H9 (cell line): Measurements from ENCODE around the gene MICAL3. TPM values are rescaled to one million over a fixed set of nuclear protein-coding genes. Genes with fewer than 3 reads are reported as not detected.

Experiments used
- DNase-seq: peaks from one replicate; pipeline ENCODE4 v3.0.0-alpha.2; 2017
- H2AFZ ChIP-seq: one replicate; pipeline ENCODE4 v1.6.1; 2013; ENCODE audit warnings: mild to moderate bottlenecking, low read length, control low read depth, moderate library complexity
- H2AK5ac ChIP-seq: 2 replicates; pipeline ENCODE4 v1.6.1; 2013; ENCODE audit warnings: low read length, control low read depth, mixed read lengths; ENCODE audit not compliant: insufficient read length
- H2BK120ac ChIP-seq: one replicate; pipeline ENCODE4 v1.6.1; 2013; ENCODE audit warnings: low read depth, mild to moderate bottlenecking, low read length, control low read depth, inconsistent platforms; ENCODE audit not compliant: poor library complexity, severe bottlenecking
- H2BK12ac ChIP-seq: 2 replicates; pipeline ENCODE4 v1.6.1; 2013; ENCODE audit warnings: low read length, control low read depth, mixed read lengths, low read depth; ENCODE audit not compliant: insufficient read length
- H2BK15ac ChIP-seq: 2 replicates; pipeline ENCODE4 v1.6.1; 2013; ENCODE audit warnings: low read depth, low read length, control low read depth
- H2BK20ac ChIP-seq: one replicate; pipeline ENCODE4 v1.6.1; 2013; ENCODE audit warnings: low read depth, mild to moderate bottlenecking, low read length, control low read depth, inconsistent platforms; ENCODE audit not compliant: poor library complexity, severe bottlenecking
- H2BK5ac ChIP-seq: 2 replicates; pipeline ENCODE4 v1.6.1; 2013; ENCODE audit warnings: low read length, control low read depth, mixed read lengths; ENCODE audit not compliant: insufficient read length
- H3K14ac ChIP-seq: 2 replicates; pipeline ENCODE4 v1.6.1; 2013; ENCODE audit warnings: low read length, control low read depth; ENCODE audit not compliant: insufficient read depth
- H3K18ac ChIP-seq: 2 replicates; pipeline ENCODE4 v1.6.1; 2013; ENCODE audit warnings: low read depth, mild to moderate bottlenecking, mixed read lengths, low read length, control low read depth; ENCODE audit not compliant: insufficient read length
- H3K23ac ChIP-seq: 2 replicates; pipeline ENCODE4 v1.6.1; 2013; ENCODE audit warnings: low read length, control low read depth, mixed read lengths, low read depth; ENCODE audit not compliant: insufficient read length
- H3K23me2 ChIP-seq: 2 replicates; pipeline ENCODE4 v1.6.1; 2013; ENCODE audit warnings: low read depth, mild to moderate bottlenecking, mixed read lengths, low read length, control low read depth; ENCODE audit not compliant: insufficient read length, poor library complexity, severe bottlenecking
- H3K27ac ChIP-seq: 2 replicates; pipeline ENCODE4 v1.5.1; 2013; ENCODE audit warnings: low read length, control low read depth, mixed read lengths, low read depth; ENCODE audit not compliant: insufficient read length
- H3K27me3 ChIP-seq: 2 replicates; pipeline ENCODE4 v1.6.1; 2013; ENCODE audit warnings: low read length, control low read depth, inconsistent platforms; ENCODE audit not compliant: insufficient read depth
- H3K4ac ChIP-seq: 2 replicates; pipeline ENCODE4 v1.6.1; 2013; ENCODE audit warnings: low read depth, mild to moderate bottlenecking, control low read depth, inconsistent platforms, low read length, moderate library complexity
- H3K4me1 ChIP-seq: 2 replicates; pipeline ENCODE4 v1.6.1; 2013; ENCODE audit warnings: low read length, control low read depth, inconsistent platforms; ENCODE audit not compliant: insufficient read depth
- H3K4me2 ChIP-seq: 2 replicates; pipeline ENCODE4 v1.6.1; 2013; ENCODE audit warnings: low read length, control low read depth, mixed read lengths; ENCODE audit not compliant: insufficient read length, insufficient read depth
- H3K56ac ChIP-seq: 2 replicates; pipeline ENCODE4 v1.6.1; 2013; ENCODE audit warnings: low read depth, mild to moderate bottlenecking, mixed read lengths, low read length, control low read depth; ENCODE audit not compliant: insufficient read length
- H3K79me1 ChIP-seq: 2 replicates; pipeline ENCODE4 v1.6.1; 2013; ENCODE audit warnings: low read depth, mild to moderate bottlenecking, moderate library complexity, low read length, control low read depth, inconsistent platforms; ENCODE audit not compliant: insufficient read depth, poor library complexity, severe bottlenecking
- H3K79me2 ChIP-seq: 2 replicates; pipeline ENCODE4 v1.6.1; 2013; ENCODE audit warnings: low read length, control low read depth, inconsistent platforms; ENCODE audit not compliant: insufficient read depth
- H3K9ac ChIP-seq: 2 replicates; pipeline ENCODE4 v1.6.1; 2013; ENCODE audit warnings: low read length, control low read depth, mixed read lengths; ENCODE audit not compliant: insufficient read length; ENCODE audit errors: extremely low read depth
- H3K9me3 ChIP-seq: one replicate; pipeline ENCODE4 v1.6.1; 2013; ENCODE audit warnings: low read depth, low read length, inconsistent platforms; ENCODE audit not compliant: control insufficient read depth
- H3T11ph ChIP-seq: one replicate; pipeline ENCODE4 v1.6.1; 2013; ENCODE audit warnings: mild to moderate bottlenecking, low read length, control low read depth, inconsistent platforms
- H4K20me1 ChIP-seq: one replicate; pipeline ENCODE4 v1.6.1; 2013; ENCODE audit not compliant: control insufficient read depth, insufficient read length, insufficient read depth
- H4K5ac ChIP-seq: 2 replicates; pipeline ENCODE4 v1.6.1; 2013; ENCODE audit warnings: low read depth, mild to moderate bottlenecking, mixed read lengths, low read length, control low read depth; ENCODE audit not compliant: insufficient read length
- H4K8ac ChIP-seq: replicated peaks from 2 replicates; pipeline ENCODE4 v1.6.1; 2013; ENCODE audit warnings: low read length, control low read depth, mixed read lengths, low read depth; ENCODE audit not compliant: insufficient read length
- H4K91ac ChIP-seq: 2 replicates; pipeline ENCODE4 v1.6.1; 2013; ENCODE audit warnings: low read depth, mild to moderate bottlenecking, moderate library complexity, mixed read lengths, low read length, control low read depth; ENCODE audit not compliant: insufficient read length
- H3K27ac Mint-ChIP-seq, 3 experiments: 2 replicates in 2 of 3; 3 replicates in 1 of 3; pipeline ENCODE4 v1.8.0; 2020 to 2021; ENCODE audit warnings: mixed read lengths in 3 of 3, mild to moderate bottlenecking in 1 of 3, moderate library complexity in 1 of 3
- H3K27me3 Mint-ChIP-seq: 2 replicates; pipeline ENCODE4 v1.8.0; 2021; ENCODE audit warnings: low read depth, mild to moderate bottlenecking, moderate library complexity, mixed read lengths
- H3K36me3 Mint-ChIP-seq, 3 experiments: 2 replicates in 2 of 3; 3 replicates in 1 of 3; pipeline ENCODE4 v1.8.0; 2020 to 2021; ENCODE audit warnings: low read depth in 3 of 3, mixed read lengths in 3 of 3; ENCODE audit not compliant: insufficient read depth in 1 of 3
- H3K4me1 Mint-ChIP-seq, 2 experiments: 2 replicates each; pipeline ENCODE4 v1.8.0; 2020; ENCODE audit warnings: mixed read lengths in 2 of 2
- H3K4me3 Mint-ChIP-seq, 2 experiments: 2 replicates in 1 of 2; 3 replicates in 1 of 2; pipeline ENCODE4 v1.8.0; 2020 to 2021; ENCODE audit warnings: mild to moderate bottlenecking in 2 of 2, mixed read lengths in 2 of 2, moderate library complexity in 1 of 2
- H3K9me3 Mint-ChIP-seq, 2 experiments: 2 replicates in 1 of 2; 3 replicates in 1 of 2; pipeline ENCODE4 v1.8.0; 2020; ENCODE audit warnings: mild to moderate bottlenecking in 2 of 2, mixed read lengths in 2 of 2, moderate library complexity in 1 of 2
- CTCF ChIP-seq: fragments of 200-600 bp; sonication (generic); conservative IDR thresholded peaks from 3 replicates; pipeline ENCODE4 v1.8.0; 2021; ENCODE audit warnings: antibody characterized with exemption, mild to moderate bottlenecking
- WGBS: extraction: QIAGEN DNeasy Blood & Tissue Kit; methylation state at CpG from one replicate; pipeline ENCODE4 v1.1.7; 2013; ENCODE audit warnings: missing lambda C conversion rate, low lambda C conversion rate, mixed read lengths; ENCODE audit not compliant: insufficient read length; ENCODE audit errors: extremely low coverage; 5-methylcytosine and 5-hydroxymethylcytosine counted together
- total RNA-seq: library from RNA; stranded (reverse); gene quantifications from 2 replicates; pipeline ENCODE4 v1.2.1, GENCODE V29; 2021

MICAL3 gene
- total RNA-seq, 1 experiment from 2014 or later, result 50.2 TPM

- H3K27ac Mint-ChIP-seq, result no peak overlapping the region
- Histone ChIP-seq H3K18ac (no peak overlapping the region), H3K56ac (no peak overlapping the region), H3T11ph (no peak overlapping the region), H3K4ac (no peak overlapping the region), H4K5ac (no peak overlapping the region), H3K27me3 (no peaks in the 10 kb centered on the region), H3K27ac (no peak overlapping the region), H2AFZ (no peak overlapping the region), H3K79me2 (peaks cover 2% of the 10 kb centered on the region; the same call in 1 of the 2 replicates), H2AK5ac (no peak overlapping the region), H2BK5ac (no peak overlapping the region), H3K23me2 (no peaks in the 10 kb centered on the region), H3K14ac (no peak overlapping the region; the same call in 1 of the 2 replicates), H2BK15ac (no peak overlapping the region), H4K8ac (no peak overlapping the region), H3K4me2 (no peak overlapping the region), H2BK20ac (no peak overlapping the region), H2BK12ac (no peak overlapping the region), H4K20me1 (no peaks in the 10 kb centered on the region), H2BK120ac (no peak overlapping the region), H3K9me3 (no peaks in the 10 kb centered on the region), H3K79me1 (peaks cover 13% of the 10 kb centered on the region), H3K9ac (no peak overlapping the region), H3K4me1 (peaks cover 3% of the 10 kb centered on the region; the same call in 1 of the 2 replicates), H3K23ac (no peak overlapping the region), H4K91ac (no peak overlapping the region)
- no CpG with 5 or more reads among the region's 3 CpGs for WGBS
- H3K36me3 Mint-ChIP-seq, result peaks cover 2 to 7% (median 2%) of the 10 kb centered on the region in 3 experiments; a peak in 5 of 7 replicates
- DNase-seq, result no peak
- H3K4me3 Mint-ChIP-seq, result no peak overlapping the region
- H3K27me3 Mint-ChIP-seq, result no peaks in the 10 kb centered on the region
- 0 out of 5 replicates have a peak, but pooled peaks cover 0 to 2% of the 10 kb centered on the region in 2 experiments for H3K9me3 Mint-ChIP-seq
- TF ChIP-seq CTCF, result no peak
- H3K4me1 Mint-ChIP-seq, result peaks cover 41 to 56% of the 10 kb centered on the region in 2 experiments
Measured at GRCh38 chr22:17939011-17939410, 85.3 kb downstream of the MICAL3 start.
